PFSK-1 (cell line): ENCODE measurements around the gene QKI.

Experiments
- FOXP2 ChIP-seq: optimal IDR thresholded peaks from 2 replicates; pipeline ENCODE3; 2011; ENCODE audit warnings: borderline replicate concordance, control low read depth, inconsistent platforms; ENCODE audit not compliant: insufficient read depth; ENCODE audit errors: extremely low read length, extremely low read depth
- POLR2AphosphoS5 ChIP-seq: IDR thresholded peaks from 2 replicates; pipeline ENCODE4 v1.6.1; 2012; ENCODE audit warnings: low read depth, mild to moderate bottlenecking, control low read depth, low read length, moderate library complexity
- SIN3A ChIP-seq: IDR thresholded peaks from 2 replicates; pipeline ENCODE4 v1.6.1; 2012; ENCODE audit warnings: mild to moderate bottlenecking, low read length, moderate library complexity, borderline replicate concordance; ENCODE audit not compliant: insufficient read depth
- TAF1 ChIP-seq: IDR thresholded peaks from 2 replicates; pipeline ENCODE4 v1.6.1; 2012; ENCODE audit warnings: low read length, control low read depth, borderline replicate concordance; ENCODE audit not compliant: insufficient read depth
- TF ChIP-seq, protein P1 (sequence below), 2 experiments: IDR thresholded peaks; 2 replicates each; pipeline versions ENCODE4 v1.6.1 to v1.8.0; 2011 to 2012; ENCODE audit warnings: low read depth in 2 of 2, low read length in 2 of 2, control low read depth in 1 of 2, inconsistent platforms in 1 of 2, mild to moderate bottlenecking in 1 of 2, moderate library complexity in 1 of 2; ENCODE audit not compliant: insufficient read depth in 1 of 2

Gene QKI

DNA sequence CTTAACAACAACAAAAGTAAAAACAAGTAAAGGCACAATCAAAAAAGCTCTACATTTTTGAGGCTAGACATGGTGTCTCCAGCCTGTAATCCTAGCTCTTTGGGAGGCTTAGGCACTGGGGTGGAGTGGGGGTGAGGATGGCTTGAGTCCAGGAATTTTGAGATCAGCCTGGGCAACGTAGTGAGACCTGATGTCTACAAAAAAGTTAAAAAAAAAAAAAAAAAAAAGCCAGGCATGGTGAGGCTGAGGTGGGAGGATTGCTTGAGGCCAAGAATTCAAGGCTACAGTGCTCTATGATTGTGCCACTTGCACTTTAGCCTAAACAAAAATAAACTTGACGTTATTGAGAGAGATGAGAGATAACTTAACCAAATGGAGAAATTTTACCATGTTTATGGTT is 60.1 kb downstream of the QKI start:
- TF ChIP-seq SIN3A (no peak), TAF1 (no peak), POLR2AphosphoS5 (no peak), FOXP2 (no peak)
- TF ChIP-seq, protein P1, sequence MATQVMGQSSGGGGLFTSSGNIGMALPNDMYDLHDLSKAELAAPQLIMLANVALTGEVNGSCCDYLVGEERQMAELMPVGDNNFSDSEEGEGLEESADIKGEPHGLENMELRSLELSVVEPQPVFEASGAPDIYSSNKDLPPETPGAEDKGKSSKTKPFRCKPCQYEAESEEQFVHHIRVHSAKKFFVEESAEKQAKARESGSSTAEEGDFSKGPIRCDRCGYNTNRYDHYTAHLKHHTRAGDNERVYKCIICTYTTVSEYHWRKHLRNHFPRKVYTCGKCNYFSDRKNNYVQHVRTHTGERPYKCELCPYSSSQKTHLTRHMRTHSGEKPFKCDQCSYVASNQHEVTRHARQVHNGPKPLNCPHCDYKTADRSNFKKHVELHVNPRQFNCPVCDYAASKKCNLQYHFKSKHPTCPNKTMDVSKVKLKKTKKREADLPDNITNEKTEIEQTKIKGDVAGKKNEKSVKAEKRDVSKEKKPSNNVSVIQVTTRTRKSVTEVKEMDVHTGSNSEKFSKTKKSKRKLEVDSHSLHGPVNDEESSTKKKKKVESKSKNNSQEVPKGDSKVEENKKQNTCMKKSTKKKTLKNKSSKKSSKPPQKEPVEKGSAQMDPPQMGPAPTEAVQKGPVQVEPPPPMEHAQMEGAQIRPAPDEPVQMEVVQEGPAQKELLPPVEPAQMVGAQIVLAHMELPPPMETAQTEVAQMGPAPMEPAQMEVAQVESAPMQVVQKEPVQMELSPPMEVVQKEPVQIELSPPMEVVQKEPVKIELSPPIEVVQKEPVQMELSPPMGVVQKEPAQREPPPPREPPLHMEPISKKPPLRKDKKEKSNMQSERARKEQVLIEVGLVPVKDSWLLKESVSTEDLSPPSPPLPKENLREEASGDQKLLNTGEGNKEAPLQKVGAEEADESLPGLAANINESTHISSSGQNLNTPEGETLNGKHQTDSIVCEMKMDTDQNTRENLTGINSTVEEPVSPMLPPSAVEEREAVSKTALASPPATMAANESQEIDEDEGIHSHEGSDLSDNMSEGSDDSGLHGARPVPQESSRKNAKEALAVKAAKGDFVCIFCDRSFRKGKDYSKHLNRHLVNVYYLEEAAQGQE (IDR thresholded peaks at IDR 0.05; ENCODE audit: insufficient read depth in 1 of 2, low read depth in 2 of 2, low read length in 2 of 2): no peak

DNA sequence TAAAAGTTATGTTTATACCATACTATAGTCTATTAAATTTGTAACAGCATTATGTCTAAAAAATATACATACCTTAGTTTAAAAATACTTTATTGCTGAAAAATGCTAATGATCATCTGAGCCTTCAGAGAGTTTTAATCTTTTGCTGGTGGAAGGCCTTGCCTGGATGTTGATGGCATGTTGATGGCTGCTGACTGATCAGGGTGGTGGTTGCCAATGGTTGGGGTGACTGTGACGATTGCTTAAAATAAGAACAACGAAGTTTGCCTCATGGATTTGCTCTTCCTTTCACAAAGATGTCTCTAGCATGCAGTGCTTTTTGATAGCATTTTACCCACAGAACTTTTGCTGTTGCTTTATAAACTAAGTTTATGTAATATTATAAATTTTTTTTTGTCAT is 68.6 kb downstream of the QKI start:
- TF ChIP-seq SIN3A (no peak), FOXP2 (no peak), POLR2AphosphoS5 (no peak), TAF1 (no peak)
- TF ChIP-seq, protein P1 (IDR thresholded peaks at IDR 0.05; ENCODE audit: insufficient read depth in 1 of 2, low read depth in 2 of 2, low read length in 2 of 2): no peak

DNA sequence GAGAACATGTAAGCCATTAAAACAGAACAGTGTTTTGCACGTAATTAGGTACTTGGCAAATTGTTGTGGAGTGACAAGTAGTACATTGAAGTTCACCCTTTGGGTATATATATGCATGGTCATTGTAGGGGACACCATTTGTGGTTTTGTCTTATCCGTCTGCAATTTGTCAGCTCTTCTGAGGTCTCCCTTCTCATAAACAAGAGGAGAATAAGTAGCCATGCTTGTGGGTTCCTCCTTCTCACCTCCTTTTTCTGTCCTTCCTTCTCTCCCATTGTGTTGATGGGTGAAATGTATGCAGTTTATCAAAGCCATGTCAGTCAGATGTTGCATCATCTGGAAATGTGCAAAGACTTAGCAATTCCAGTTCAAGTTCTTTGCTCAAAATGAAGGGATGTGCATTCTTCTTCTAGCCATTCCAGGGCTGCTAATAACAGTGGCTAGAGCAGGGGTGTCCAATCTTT is 70.9 kb downstream of the QKI start:
- TF ChIP-seq TAF1 (no peak), SIN3A (no peak), FOXP2 (no peak), POLR2AphosphoS5 (no peak)
- TF ChIP-seq, protein P1 (IDR thresholded peaks at IDR 0.05; ENCODE audit: insufficient read depth in 1 of 2, low read depth in 2 of 2, low read length in 2 of 2): no peak

DNA sequence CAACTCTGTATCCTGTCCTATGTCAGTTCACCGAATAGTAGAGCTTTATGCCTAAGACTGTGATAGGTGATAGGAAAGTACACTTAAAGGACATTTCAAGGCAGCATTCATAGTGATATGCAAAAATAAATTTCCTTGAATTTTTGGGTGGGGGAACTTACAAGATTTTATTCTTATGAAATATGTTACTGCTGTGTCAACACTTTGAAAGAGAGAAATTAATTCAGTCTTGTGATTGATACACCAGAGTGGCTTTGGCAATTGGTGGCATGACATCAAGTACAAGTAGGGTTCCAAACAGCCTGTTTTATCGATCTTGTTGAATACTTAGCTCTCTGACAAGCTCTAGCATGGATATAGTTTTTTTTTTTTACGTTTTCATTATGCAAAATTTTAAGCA is 72.3 kb downstream of the QKI start:
- TF ChIP-seq SIN3A: no peak
- TF ChIP-seq, protein P1 (IDR thresholded peaks at IDR 0.05; ENCODE audit: insufficient read depth in 1 of 2, low read depth in 2 of 2, low read length in 2 of 2): no peak
- no peak for TF ChIP-seq FOXP2
- TF ChIP-seq TAF1: no peak
- no peak for TF ChIP-seq POLR2AphosphoS5

DNA sequence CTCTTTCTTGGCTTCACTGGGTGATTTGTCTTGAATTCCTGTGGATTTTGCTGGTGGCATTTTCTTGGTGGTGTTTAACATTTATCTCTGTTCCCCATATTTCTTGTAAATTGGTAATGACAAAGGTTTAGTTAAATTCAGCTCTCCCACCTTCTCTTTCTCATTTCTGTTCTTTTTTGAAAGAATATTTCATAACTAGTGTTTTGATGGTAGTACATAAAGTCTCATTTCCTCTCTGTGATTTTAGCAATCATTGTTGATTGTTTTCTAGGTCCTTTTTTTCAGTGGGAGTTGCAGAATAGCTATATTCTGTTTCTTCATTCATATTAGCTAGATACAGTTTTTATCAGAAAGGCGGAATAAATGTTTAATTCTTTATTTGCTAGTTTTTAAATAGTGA is 73.1 kb downstream of the QKI start:
- TF ChIP-seq SIN3A (no peak), POLR2AphosphoS5 (no peak), FOXP2 (no peak), TAF1 (no peak)
- TF ChIP-seq, protein P1 (IDR thresholded peaks at IDR 0.05; ENCODE audit: insufficient read depth in 1 of 2, low read depth in 2 of 2, low read length in 2 of 2): no peak
